Sigmoid colon (tissue), 7 donors: ENCODE measurements around the gene TGFBR3L. TPM values are rescaled to one million over a fixed set of nuclear protein-coding genes. Genes with fewer than 3 reads are reported as not detected.

Experiments used
- DNase-seq: peaks from one replicate; pipeline ENCODE4 v3.0.0-alpha.2; 2019
- H3K27ac ChIP-seq, 4 donors: fragments of 200-600 bp; sonication (generic); one replicate each; pipeline ENCODE4 v1.5.1; 2016 to 2019; ENCODE audit warnings: mild to moderate bottlenecking in 1 of 4
- H3K27me3 ChIP-seq, 3 donors: fragments of 200-600 bp; sonication (generic); one replicate each; pipeline ENCODE4 v1.5.1; 2019; ENCODE audit warnings: mild to moderate bottlenecking in 1 of 3
- H3K36me3 ChIP-seq, 4 donors: fragments of 200-600 bp; sonication (generic); one replicate each; pipeline ENCODE4 v1.5.1; 2016 to 2019
- H3K4me1 ChIP-seq, 4 donors: fragments of 200-600 bp; sonication (generic); one replicate each; pipeline ENCODE4 v1.5.1; 2017 to 2019
- H3K4me3 ChIP-seq, 4 donors: fragments of 200-600 bp; sonication (generic); one replicate each; pipeline ENCODE4 v1.5.1; 2017 to 2019; ENCODE audit warnings: mild to moderate bottlenecking in 2 of 4, moderate library complexity in 1 of 4
- H3K9me3 ChIP-seq, 4 donors: fragments of 200-600 bp in 3 of 4; sonication (generic) in 3 of 4; one replicate each; pipeline versions ENCODE4 v1.5.1 to v1.6.1; 2013 to 2019
- CTCF ChIP-seq, 4 experiments: fragments of 450-650 bp in 3 of 4; fragments of 200-600 bp in 1 of 4; IDR thresholded peaks; one replicate each; pipeline ENCODE4 v1.5.1; 2016 to 2019; ENCODE audit warnings: antibody characterized with exemption in 4 of 4, mild to moderate bottlenecking in 3 of 4, moderate library complexity in 2 of 4
- EP300 ChIP-seq, 4 donors: sonication (generic); formaldehyde crosslinking; IDR thresholded peaks; one replicate each; pipeline ENCODE4 v1.6.1; 2017; ENCODE audit warnings: antibody characterized with exemption in 4 of 4
- POLR2A ChIP-seq, 2 donors: fragments of 450-650 bp; IDR thresholded peaks; one replicate each; pipeline ENCODE4 v1.6.1; 2016; ENCODE audit warnings: antibody characterized with exemption in 2 of 2, mild to moderate bottlenecking in 2 of 2, moderate library complexity in 2 of 2
- POLR2AphosphoS5 ChIP-seq, 4 donors: sonication (generic); formaldehyde crosslinking; IDR thresholded peaks; one replicate each; pipeline ENCODE4 v1.6.1; 2017; ENCODE audit warnings: antibody characterized with exemption in 4 of 4
- WGBS, 2 donors: extraction: QIAGEN DNeasy Blood & Tissue Kit; methylation state at CpG; one replicate each; pipeline ENCODE4 v1.1.7; 2013; 5-methylcytosine and 5-hydroxymethylcytosine counted together
- intact Hi-C: fragments of 100-400 bp; cut with DNase I; formaldehyde crosslinking; loops from one replicate; pipeline ENCODE4 v1.15.1; 2023
- polyA plus RNA-seq, 3 donors: library from polyadenylated mRNA; stranded (reverse); fragments of 200-250 nt; gene quantifications; one replicate each; pipeline ENCODE4 v1.2.3, GENCODE V29; 2013
- total RNA-seq, 4 donors: library from RNA; depleted of rRNA; stranded (reverse); fragments of >200 nt; gene quantifications; one replicate each; pipeline ENCODE4 v1.1.0, GENCODE V29; 2016
- donor health status: healthy with polysubstance abuse.
- donor health status: Bipolar disorder and iron deficiency.
- donor health status: healthy.

TGFBR3L gene
- total and polyA plus RNA-seq, 7 donors, result 1.8 TPM; not detected in 6

GRCh38 chr19:7932276-7932929, 17.8 kb downstream of the TGFBR3L start:
- Histone ChIP-seq H3K4me3 (no peak overlapping the region), H3K9me3 (no peaks in the 10 kb centered on the region), H3K36me3 (peaks cover 49 to 66% (median 58%) of the 10 kb centered on the region in 4 donors), H3K27me3 (no peaks in the 10 kb centered on the region), H3K4me1 (peaks cover 0 to 59% (median 48%) of the 10 kb centered on the region in 4 donors), H3K27ac (peak overlapping the region; percentile 89 to 97 (median 94))
- DNase-seq, result peak; percentile 66
- intact Hi-C loops, result no loop called here
- TF ChIP-seq POLR2AphosphoS5 (IDR thresholded peaks at IDR 0.05) (no peak), POLR2A (IDR thresholded peaks at IDR 0.05) (no peak), EP300 (IDR thresholded peaks at IDR 0.05) (no peak), CTCF (IDR thresholded peaks at IDR 0.05) (no peak)
- WGBS, 2 donors, result 92% methylated on average over 32 of the region's 32 CpGs

GRCh38 chr19:7932930-7933300, 18.3 kb downstream of the TGFBR3L start:
- intact Hi-C loops, result no loop called here
- 91 to 94% methylated on average over 10 of the region's 10 CpGs for WGBS, 2 donors
- no peak for TF ChIP-seq POLR2A (IDR thresholded peaks at IDR 0.05)
- TF ChIP-seq CTCF (IDR thresholded peaks at IDR 0.05), result no peak
- TF ChIP-seq EP300 (IDR thresholded peaks at IDR 0.05), result no peak
- TF ChIP-seq POLR2AphosphoS5 (IDR thresholded peaks at IDR 0.05), result no peak
- H3K9me3 ChIP-seq, result no peaks in the 10 kb centered on the region
- no peak for DNase-seq
- H3K4me3 ChIP-seq, result no peak overlapping the region
- H3K27me3 ChIP-seq, result no peaks in the 10 kb centered on the region
- peaks cover 0 to 54% (median 43%) of the 10 kb centered on the region in 4 donors for H3K4me1 ChIP-seq
- peak overlapping the region in 3 of 4 donors; percentile 93 to 97 (median 94) for H3K27ac ChIP-seq
- H3K36me3 ChIP-seq, result peaks cover 50 to 71% (median 63%) of the 10 kb centered on the region in 4 donors

- TF ChIP-seq CTCF (IDR thresholded peaks at IDR 0.05) (peak in 2 of 4 experiments; percentile 10 to 21), POLR2AphosphoS5 (IDR thresholded peaks at IDR 0.05) (no peak)
- Histone ChIP-seq H3K27ac (peak overlapping the region in 3 of 4 donors; percentile 93 to 97 (median 94)), H3K27me3 (no peaks in the 10 kb centered on the region), H3K4me3 (no peak overlapping the region), H3K36me3 (peaks cover 50 to 76% (median 65%) of the 10 kb centered on the region in 4 donors), H3K9me3 (no peaks in the 10 kb centered on the region), H3K4me1 (peaks cover 0 to 49% (median 38%) of the 10 kb centered on the region in 4 donors)
- DNase-seq, result no peak
- intact Hi-C loops, result no loop called here
- 88 to 93% methylated on average over 14 of the region's 14 CpGs for WGBS, 2 donors
These were observed 18.8 kb downstream of the TGFBR3L start for GRCh38 chr19:7933411-7933810.

- TF ChIP-seq EP300 (IDR thresholded peaks at IDR 0.05), result no peak
- TF ChIP-seq POLR2AphosphoS5 (IDR thresholded peaks at IDR 0.05), result no peak
- TF ChIP-seq CTCF (IDR thresholded peaks at IDR 0.05), result peak in 1 of 4 experiments; percentile 6
- TF ChIP-seq POLR2A (IDR thresholded peaks at IDR 0.05), result no peak
- peaks cover 50 to 83% (median 65%) of the 10 kb centered on the region in 4 donors for H3K36me3 ChIP-seq
- intact Hi-C loops, result no loop called here
- no peak overlapping the region for H3K4me3 ChIP-seq
- WGBS, 2 donors, result 80 to 86% methylated on average over 55 of the region's 55 CpGs
- H3K27me3 ChIP-seq, result no peaks in the 10 kb centered on the region
- no peaks in the 10 kb centered on the region for H3K9me3 ChIP-seq
- peak; percentile 63 for DNase-seq
- peaks cover 0 to 43% (median 36%) of the 10 kb centered on the region in 4 donors for H3K4me1 ChIP-seq
- peak overlapping the region; percentile 4 to 97 (median 94) for H3K27ac ChIP-seq
These were observed 19.4 kb downstream of the TGFBR3L start for GRCh38 chr19:7933828-7934725.
